SW 1271 (cell line): ENCODE results near the gene SCN3A.

Source experiments
- DNase-seq, 2 experiments: peaks; one replicate each; lab custom pipeline; 2025; lab: John Stamatoyannopoulos, UW

SCN3A gene

GRCh38 chr2:165112133-165112573, 91.7 kb downstream of the SCN3A start:
- no peak for DNase-seq

- no peak for DNase-seq
Measured at GRCh38 chr2:165110394-165110793, 93.5 kb downstream of the SCN3A start.

GRCh38 chr2:165109915-165110314, 93.9 kb downstream of the SCN3A start:
- DNase-seq = no peak

- no peak for DNase-seq
Measured at GRCh38 chr2:165105926-165106325, 97.9 kb downstream of the SCN3A start.

GRCh38 chr2:165087933-165088901, 115.6 kb downstream of the SCN3A start:
- DNase-seq = no peak

GRCh38 chr2:165086337-165086736, 117.5 kb downstream of the SCN3A start:
- DNase-seq = no peak

GRCh38 chr2:165083326-165083725, 120.5 kb downstream of the SCN3A start:
- no peak for DNase-seq

GRCh38 chr2:165082479-165082878, 121.4 kb downstream of the SCN3A start:
- DNase-seq = no peak

GRCh38 chr2:165081276-165081675, 122.6 kb downstream of the SCN3A start:
- DNase-seq = no peak

- DNase-seq = no peak
Measured at GRCh38 chr2:165079432-165079831, 124.4 kb downstream of the SCN3A start.

- no peak for DNase-seq
Measured at GRCh38 chr2:165078913-165079312, 124.9 kb downstream of the SCN3A start.

- DNase-seq = no peak
Measured at GRCh38 chr2:165074884-165075283, 129.0 kb downstream of the SCN3A start.

- no peak for DNase-seq
Measured at GRCh38 chr2:165074323-165074722, 129.5 kb downstream of the SCN3A start.

- DNase-seq = no peak
Measured at GRCh38 chr2:165070076-165070475, 133.8 kb downstream of the SCN3A start.

- DNase-seq = no peak
Measured at GRCh38 chr2:165069151-165069550, 134.7 kb downstream of the SCN3A start.

- no peak for DNase-seq
Measured at GRCh38 chr2:165068487-165068757, 135.4 kb downstream of the SCN3A start.

GRCh38 chr2:165067643-165068486, 136.0 kb downstream of the SCN3A start:
- no peak for DNase-seq

GRCh38 chr2:165064743-165065142, 139.1 kb downstream of the SCN3A start:
- DNase-seq = no peak

- DNase-seq = no peak
Measured at GRCh38 chr2:165060411-165060810, 143.4 kb downstream of the SCN3A start.

- DNase-seq = no peak
Measured at GRCh38 chr2:165058476-165059265, 145.2 kb downstream of the SCN3A start.

GRCh38 chr2:165057931-165058330, 145.9 kb downstream of the SCN3A start:
- DNase-seq = no peak

- no peak for DNase-seq
Measured at GRCh38 chr2:165057308-165057707, 146.5 kb downstream of the SCN3A start.
